ENCODE data around the gene COX7B2. TPM values are rescaled to one million over a fixed set of nuclear protein-coding genes. Genes with fewer than 3 reads are reported as not detected.

The COX7B2 gene
- total and polyA plus RNA-seq, 2 donors (not counting 1 experiment from before 2014, with no cell fraction given): not detected

GRCh38 chr4:46878641-46879040, 30.4 kb downstream of the COX7B2 start:
- no peaks in the 10 kb centered on the region for H3K36me3 ChIP-seq (replicated peaks in 1 of 2; ENCODE audit: control extremely low read depth in 1 of 2, control insufficient read depth in 1 of 2, extremely low read depth in 1 of 2, insufficient read depth in 2 of 2, low read length in 1 of 2)
- H3K4me1 Mint-ChIP-seq: no peaks in the 10 kb centered on the region
- TF ChIP-seq EZH2 (IDR thresholded peaks at IDR 0.05; ENCODE audit: borderline replicate concordance, insufficient read depth, low read depth, low read length, poor library complexity, severe bottlenecking) (no peak), CTCF (IDR thresholded peaks at IDR 0.05) (no peak)
- POLR2A ChIA-PET: no interaction called here
- H3K9me3 ChIP-seq (ENCODE audit: control extremely low read depth in 1 of 3, control insufficient read depth in 2 of 3, insufficient read depth in 1 of 3, low read length in 2 of 3): no peaks in the 10 kb centered on the region
- CTCF ChIA-PET: no interaction called here
- no peak overlapping the region for H2AFZ ChIP-seq (ENCODE audit: insufficient read depth, low read depth, low read length, poor library complexity, severe bottlenecking)
- ATAC-seq (ENCODE audit: low read depth) (no peak), DNase-seq (no peak)
- no peak overlapping the region for H3K9ac ChIP-seq (ENCODE audit: low read length)
- intact Hi-C loops (cut with micrococcal nuclease): no loop called here
- no peaks in the 10 kb centered on the region for H4K20me1 ChIP-seq (ENCODE audit: control insufficient read depth, insufficient read depth, low read length, poor library complexity, severe bottlenecking)
- H3K27me3 ChIP-seq (replicated peaks in 1 of 4; ENCODE audit: control extremely low read depth in 1 of 4, control insufficient read depth in 3 of 4, insufficient read depth in 4 of 4, low read length in 3 of 4): no peaks in the 10 kb centered on the region
- no peak overlapping the region for H3K4me3 ChIP-seq (ENCODE audit: control extremely low read depth in 1 of 5, extremely low read depth in 1 of 5, insufficient read depth in 1 of 5, low read depth in 2 of 5, low read length in 4 of 5)
- whole genome bisulfite sequencing (ENCODE audit: insufficient coverage): 80% methylated on average over 1 of the region's 3 CpGs
- no peak overlapping the region for H3K4me3 Mint-ChIP-seq
- no peaks in the 10 kb centered on the region for H3K79me2 ChIP-seq (ENCODE audit: control insufficient read depth, insufficient read depth, low read length)
- peaks cover 4% of the 10 kb centered on the region for H3K9me3 Mint-ChIP-seq (ENCODE audit: insufficient read depth)
- H3K4me2 ChIP-seq (replicated peaks; ENCODE audit: low read depth, low read length, poor library complexity, severe bottlenecking): no peak overlapping the region
- H3K4me1 ChIP-seq (ENCODE audit: control insufficient read depth in 2 of 2, insufficient read depth in 2 of 2, low read length in 2 of 2): no peaks in the 10 kb centered on the region
- H3K27ac Mint-ChIP-seq: no peak overlapping the region
- H3K27ac ChIP-seq (ENCODE audit: low read length in 2 of 2): no peak overlapping the region
- no peaks in the 10 kb centered on the region for H3K27me3 Mint-ChIP-seq

- H3K9me3 Mint-ChIP-seq (ENCODE audit: insufficient read depth): peaks cover 4% of the 10 kb centered on the region
- no peak overlapping the region for H3K27ac Mint-ChIP-seq
- no peak for DNase-seq
- H3K4me3 Mint-ChIP-seq: no peak overlapping the region
- H3K9ac ChIP-seq (ENCODE audit: low read length): no peak overlapping the region
- no peak overlapping the region for H2AFZ ChIP-seq (ENCODE audit: insufficient read depth, low read depth, low read length, poor library complexity, severe bottlenecking)
- CTCF ChIA-PET: no interaction called here
- H3K79me2 ChIP-seq (ENCODE audit: control insufficient read depth, insufficient read depth, low read length): no peaks in the 10 kb centered on the region
- no peaks in the 10 kb centered on the region for H3K36me3 ChIP-seq (replicated peaks in 1 of 2; ENCODE audit: control extremely low read depth in 1 of 2, control insufficient read depth in 1 of 2, extremely low read depth in 1 of 2, insufficient read depth in 2 of 2, low read length in 1 of 2)
- no peaks in the 10 kb centered on the region for H4K20me1 ChIP-seq (ENCODE audit: control insufficient read depth, insufficient read depth, low read length, poor library complexity, severe bottlenecking)
- WGBS (ENCODE audit: insufficient coverage): no CpG with 5 or more reads among the region's 1 CpG
- H3K9me3 ChIP-seq (ENCODE audit: control extremely low read depth in 1 of 3, control insufficient read depth in 2 of 3, insufficient read depth in 1 of 3, low read length in 2 of 3): peaks cover 0 to 1% (median 0%) of the 10 kb centered on the region in 3 donors
- H3K27me3 ChIP-seq (replicated peaks in 1 of 4; ENCODE audit: control extremely low read depth in 1 of 4, control insufficient read depth in 3 of 4, insufficient read depth in 4 of 4, low read length in 3 of 4): no peaks in the 10 kb centered on the region
- H3K27me3 Mint-ChIP-seq: no peaks in the 10 kb centered on the region
- no peaks in the 10 kb centered on the region for H3K4me1 Mint-ChIP-seq
- intact Hi-C loops (cut with micrococcal nuclease): no loop called here
- no peak overlapping the region for H3K4me2 ChIP-seq (replicated peaks; ENCODE audit: low read depth, low read length, poor library complexity, severe bottlenecking)
- TF ChIP-seq EZH2 (IDR thresholded peaks at IDR 0.05; ENCODE audit: borderline replicate concordance, insufficient read depth, low read depth, low read length, poor library complexity, severe bottlenecking): no peak
- TF ChIP-seq CTCF (IDR thresholded peaks at IDR 0.05): no peak
- H3K27ac ChIP-seq (ENCODE audit: low read length in 2 of 2): no peak overlapping the region
- POLR2A ChIA-PET: no interaction called here
- no peak overlapping the region for H3K4me3 ChIP-seq (ENCODE audit: control extremely low read depth in 1 of 5, extremely low read depth in 1 of 5, insufficient read depth in 1 of 5, low read depth in 2 of 5, low read length in 4 of 5)
- ATAC-seq (ENCODE audit: low read depth): no peak
- no peaks in the 10 kb centered on the region for H3K4me1 ChIP-seq (ENCODE audit: control insufficient read depth in 2 of 2, insufficient read depth in 2 of 2, low read length in 2 of 2)
These were observed 34.2 kb downstream of the COX7B2 start for GRCh38 chr4:46874811-46875210.

Data from B cell (primary cell).